ENCODE results near the gene NOC2L.

Gene NOC2L

GRCh38 chr1:927234-927633 lies 31.8 kb downstream of the NOC2L start:
- DNase-seq: no peak

DNA sequence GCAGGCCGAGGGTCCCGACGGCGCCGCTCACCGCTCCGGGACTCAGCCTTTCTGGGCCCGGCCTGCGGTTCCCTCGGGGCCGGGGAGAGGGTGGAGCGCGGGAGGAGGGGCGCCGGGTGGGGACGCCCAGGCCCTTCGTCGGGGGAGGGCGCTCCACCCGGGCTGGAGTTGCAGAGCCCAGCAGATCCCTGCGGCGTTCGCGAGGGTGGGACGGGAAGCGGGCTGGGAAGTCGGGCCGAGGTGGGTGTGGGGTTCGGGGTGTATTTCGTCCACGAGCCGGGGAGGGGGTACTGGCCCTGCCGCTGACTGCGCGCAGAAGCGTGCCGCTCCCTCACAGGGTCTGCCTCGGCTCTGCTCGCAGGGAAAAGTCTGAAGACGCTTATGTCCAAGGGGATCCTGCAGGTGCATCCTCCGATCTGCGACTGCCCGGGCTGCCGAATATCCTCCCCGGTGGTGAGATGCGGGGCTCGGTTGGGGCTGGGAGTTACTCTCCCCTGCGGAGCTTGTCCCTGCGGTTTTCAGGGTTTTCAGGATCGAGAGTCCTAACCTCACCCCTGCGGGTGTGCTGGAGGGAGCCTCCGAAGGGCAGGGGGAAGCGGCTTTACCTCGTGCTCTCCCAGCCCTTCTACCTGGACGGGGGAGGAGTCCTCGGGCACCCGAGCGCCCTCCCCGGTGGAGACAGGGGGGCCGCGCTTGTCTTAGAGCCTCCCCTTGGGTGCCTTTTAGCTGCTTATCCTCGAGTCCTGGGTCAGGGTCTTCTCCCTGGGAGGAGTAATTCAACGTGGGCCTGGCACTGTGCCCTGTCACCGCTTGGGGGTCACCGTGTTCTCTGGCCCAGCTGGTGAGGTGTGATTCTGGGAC lies 33.3 kb downstream of the NOC2L start:
- no peak for DNase-seq

- DNase-seq: no peak
Observed at GRCh38 chr1:924656-925560, 34.1 kb downstream of the NOC2L start.

- DNase-seq: no peak
Observed at GRCh38 chr1:923991-924655, 34.9 kb downstream of the NOC2L start.

DNA sequence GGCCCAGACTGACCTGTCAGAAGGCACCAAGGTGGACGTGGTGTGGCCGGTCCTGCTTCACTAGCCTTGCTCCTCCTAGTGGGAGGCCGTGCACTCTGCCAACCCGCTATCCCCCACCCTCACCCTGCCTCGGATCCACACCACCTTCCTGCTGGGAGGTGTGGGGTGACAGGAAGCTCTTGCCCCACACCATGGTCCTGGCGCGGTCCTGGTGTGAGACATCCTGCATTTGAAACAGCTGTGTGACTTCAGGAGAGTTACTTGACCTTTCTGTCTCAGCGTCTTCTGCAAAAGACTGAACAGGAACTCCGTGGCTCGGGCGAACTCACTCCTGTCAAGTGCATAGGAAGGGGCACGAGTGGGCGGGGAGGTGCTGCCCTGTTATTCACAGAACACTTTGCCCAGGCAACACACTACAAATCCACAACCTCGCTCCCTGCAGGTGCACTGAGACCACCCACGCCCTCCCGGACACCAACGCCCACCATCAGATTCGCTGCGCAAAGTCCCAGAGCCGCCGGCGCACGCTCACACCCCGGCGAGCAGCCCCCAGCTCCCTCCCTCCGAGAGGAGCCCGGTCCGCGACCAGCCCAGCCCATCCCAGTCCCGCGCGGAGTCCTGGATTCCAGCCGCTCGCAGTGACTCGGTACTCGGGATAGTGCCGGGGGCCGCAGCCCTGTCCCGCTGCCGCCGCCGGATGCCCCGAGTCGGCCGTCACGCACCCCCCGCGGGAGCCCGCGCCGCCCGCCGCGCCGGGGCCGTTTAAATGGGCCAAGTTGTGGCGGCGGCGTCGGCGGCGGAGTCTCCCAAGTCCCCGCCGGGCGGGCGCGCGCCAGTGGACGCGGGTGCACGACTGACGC lies 35.7 kb downstream of the NOC2L start, which contains the start of gene SAMD11:
Gene SAMD11, plus strand, starts transcription at position 793 of the 860 bp plus-strand sequence. CDS start 509 bp downstream, outside the sequence.
- peak; percentile 48 to 73 for DNase-seq

DNA sequence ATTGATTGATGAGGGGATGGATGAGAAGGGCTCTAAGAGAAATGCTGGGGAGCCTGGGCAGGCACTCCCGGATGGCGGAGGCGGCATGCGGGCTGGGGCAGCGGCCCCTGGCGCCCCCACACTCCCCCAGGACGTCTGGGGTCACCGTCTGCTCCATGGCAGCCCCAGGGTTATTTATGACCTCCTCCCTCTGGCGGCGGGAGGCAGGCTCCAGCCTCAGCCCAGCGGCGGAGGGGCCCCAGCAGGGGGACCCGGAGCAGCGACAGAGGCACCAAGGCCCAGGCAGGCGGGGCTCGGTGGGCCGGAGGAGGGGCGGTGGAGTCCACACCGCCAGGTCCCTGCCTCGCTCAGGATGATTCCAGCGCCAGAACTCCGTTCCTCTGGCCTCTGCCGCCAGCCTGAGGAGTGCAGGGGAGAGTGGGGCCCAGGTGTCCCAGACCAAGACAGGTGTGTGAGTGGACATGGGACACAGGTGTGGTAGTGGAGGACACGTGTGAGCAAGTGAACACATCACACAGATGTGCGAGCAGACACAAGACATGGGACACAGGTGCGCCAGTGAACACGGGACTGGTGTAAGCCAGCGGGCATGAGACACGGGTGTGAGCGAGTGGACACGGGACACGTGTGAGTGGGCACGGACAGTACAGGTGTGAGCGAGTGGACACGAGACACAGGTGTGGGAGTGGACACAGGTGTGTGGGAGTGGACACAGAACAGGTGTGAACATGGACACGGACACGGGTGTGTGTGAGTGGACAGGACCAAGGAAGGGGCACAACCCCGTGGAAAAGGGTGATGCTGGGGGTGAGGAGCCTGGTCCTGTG lies 37.8 kb downstream of the NOC2L start:
- peak; percentile 28 to 44 for DNase-seq

- no peak for DNase-seq
Observed at GRCh38 chr1:920521-920920, 38.5 kb downstream of the NOC2L start.

GRCh38 chr1:920010-920409 lies 39.0 kb downstream of the NOC2L start:
- no peak for DNase-seq

DNA sequence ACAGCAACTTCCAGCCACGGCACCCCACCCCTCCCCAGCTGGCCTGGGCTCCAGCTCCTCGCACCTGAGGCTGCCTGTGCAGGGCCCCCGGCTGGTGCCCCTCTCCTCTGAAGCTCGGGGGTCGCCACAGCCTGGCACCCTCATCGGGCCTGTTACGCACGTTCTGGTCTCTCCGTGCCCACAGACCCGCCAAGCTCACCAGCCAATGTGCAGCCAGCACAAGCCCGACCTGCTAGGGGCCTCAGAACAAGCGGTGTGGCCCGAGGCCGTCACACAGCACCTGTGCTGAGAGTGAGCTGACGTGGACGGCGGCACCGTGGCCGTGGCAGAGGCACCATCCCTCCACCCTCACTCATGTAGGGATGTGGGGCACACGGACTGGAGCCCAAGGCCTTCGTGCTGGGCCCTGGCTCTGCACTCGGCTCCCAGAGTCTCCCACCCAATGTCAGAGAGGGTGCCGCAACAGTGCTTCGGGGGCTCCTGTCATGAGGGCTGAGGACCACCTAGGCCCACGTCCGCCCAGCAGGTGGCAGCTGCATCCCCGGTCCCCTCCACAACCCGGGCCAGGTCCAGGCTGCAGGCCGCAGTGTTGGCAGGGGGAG lies 39.7 kb downstream of the NOC2L start:
- DNase-seq: no peak

GRCh38 chr1:918843-919242 lies 40.2 kb downstream of the NOC2L start:
- no peak for DNase-seq

- DNase-seq: no peak
Observed at GRCh38 chr1:918353-918752, 40.7 kb downstream of the NOC2L start.

DNA sequence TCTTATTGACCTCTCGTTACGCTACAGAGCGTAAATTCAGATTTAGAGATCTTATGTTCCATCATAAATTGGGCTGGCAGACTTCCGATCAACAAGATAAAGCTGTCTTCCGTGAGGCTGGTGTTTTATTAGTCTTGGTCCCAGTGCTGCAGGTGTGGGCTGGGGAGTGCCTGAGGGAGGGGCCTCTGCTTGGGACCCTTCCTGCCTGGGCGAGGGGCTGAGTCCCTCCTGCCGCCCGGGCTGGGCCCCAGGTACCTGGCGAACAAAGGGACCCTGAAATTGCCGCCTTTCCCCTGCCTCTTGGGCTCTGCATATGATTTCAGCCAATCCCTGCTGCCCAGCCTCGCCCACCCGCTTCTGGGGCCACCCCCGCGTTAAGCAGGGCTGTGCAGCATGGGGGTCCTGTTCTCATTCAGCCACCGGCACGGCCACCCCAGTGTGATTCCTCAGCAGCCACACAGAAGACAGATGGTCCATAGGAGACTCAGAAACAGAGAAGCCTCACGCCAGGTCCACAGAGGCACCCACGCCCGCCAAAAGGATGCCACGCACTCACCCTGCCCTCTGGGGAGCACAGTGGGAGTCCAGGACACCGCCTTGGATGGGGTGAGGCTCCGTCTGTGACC lies 41.5 kb downstream of the NOC2L start:
- no peak for DNase-seq

DNA sequence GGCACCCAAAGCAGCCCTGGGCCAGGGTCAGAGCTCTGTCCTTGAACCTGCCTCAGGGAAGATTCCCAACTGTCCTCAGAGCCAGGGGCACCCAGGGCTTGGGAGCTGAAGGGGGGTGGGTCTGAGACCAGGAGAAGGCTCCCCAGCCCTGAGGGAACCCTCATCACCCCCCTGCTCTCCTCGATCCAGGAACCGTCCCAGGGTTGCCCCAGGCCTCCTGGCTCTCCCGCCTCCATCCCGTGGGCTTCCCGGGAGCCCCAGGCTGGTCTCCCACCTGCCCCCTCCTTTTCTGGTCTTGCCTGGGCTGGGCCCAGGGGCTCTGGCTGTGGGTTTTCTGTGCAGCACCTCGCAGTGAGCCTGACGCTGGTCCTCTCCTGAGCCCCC lies 42.0 kb downstream of the NOC2L start:
- no peak for DNase-seq

DNA sequence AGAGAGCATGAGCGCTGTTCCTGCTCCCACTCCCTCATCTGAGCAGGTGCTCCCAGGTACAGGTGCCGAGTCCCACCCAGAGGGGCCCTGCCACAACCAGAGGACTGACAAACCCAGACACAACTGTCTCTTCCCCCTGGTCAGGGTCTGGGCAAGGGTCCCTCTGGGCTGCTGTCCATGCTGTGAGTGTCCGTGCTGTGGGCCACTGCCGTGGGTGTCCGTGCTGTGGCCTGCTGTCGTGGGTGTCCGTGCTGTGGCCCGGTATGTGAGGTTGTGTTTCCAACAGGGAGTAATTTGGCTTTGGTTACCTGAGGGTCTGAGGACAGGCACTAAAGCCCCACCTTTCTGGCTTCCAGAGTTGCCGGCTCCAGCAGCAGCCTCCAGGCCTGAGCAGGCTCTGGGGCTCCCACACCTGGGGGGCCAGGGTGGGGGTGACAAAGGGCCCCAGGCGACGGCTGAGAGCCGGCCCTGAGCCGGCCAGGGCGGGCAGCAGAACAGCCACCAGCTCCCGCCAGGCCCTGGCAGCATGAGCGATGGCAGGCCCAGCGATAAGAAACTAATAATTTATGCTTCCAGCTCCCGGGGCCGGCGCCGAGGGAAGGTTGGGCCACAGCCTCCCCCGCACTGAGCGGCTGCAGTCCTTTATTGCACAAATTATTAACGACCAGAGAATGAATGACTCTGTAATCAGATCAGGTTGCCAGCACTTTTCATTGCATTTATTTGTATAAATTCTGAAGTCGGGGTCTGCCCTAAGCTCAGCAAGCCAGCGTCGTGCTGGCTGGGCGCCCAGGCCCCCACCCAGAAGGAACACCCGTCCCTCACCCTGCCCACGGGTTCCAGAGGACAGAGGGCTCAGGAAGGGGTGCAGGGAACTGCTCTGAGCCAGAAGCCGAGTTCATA lies 42.6 kb downstream of the NOC2L start:
- no peak for DNase-seq

GRCh38 chr1:915295-916172 lies 43.5 kb downstream of the NOC2L start:
- no peak for DNase-seq

GRCh38 chr1:914891-915280 lies 44.2 kb downstream of the NOC2L start:
- no peak for DNase-seq

DNA sequence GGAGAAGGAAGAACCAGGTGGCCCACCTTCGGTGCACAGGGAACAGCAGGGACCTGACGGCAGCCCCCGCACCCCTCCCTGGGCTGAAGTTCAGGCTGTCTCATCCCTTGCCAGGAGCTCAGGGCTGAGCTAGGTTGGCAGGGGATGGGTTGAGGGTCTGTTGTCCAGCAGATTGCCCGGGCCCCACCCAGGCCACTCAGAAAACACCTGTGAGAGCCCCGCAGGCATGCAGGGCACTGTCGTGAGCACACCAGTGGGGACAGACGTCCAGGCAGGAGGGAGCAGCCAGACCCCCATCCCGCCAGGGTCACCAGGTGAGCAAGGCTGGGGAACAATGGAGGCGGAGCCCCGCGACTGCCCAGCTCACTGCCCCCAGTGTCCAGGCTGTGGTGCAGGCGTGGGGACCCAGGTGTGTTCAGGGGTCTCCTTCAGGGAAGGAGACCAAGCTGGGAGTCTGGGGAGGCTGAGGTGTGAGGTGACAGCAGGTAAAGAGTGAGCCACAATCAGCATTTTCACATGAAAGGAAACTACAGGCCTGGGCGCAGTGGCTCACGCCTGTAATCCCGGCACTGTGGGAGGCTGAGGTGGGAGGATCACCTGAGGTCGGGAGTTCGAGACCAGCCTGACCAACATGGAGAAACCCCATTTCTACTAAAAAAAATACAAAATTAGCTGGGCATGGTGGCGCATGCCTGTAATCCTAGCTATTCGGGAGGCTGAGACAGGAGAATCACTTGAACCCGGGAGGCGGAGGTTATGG lies 44.7 kb downstream of the NOC2L start:
- no peak for DNase-seq

Measured in CD4-positive, alpha-beta T cell treated with Interleukin-1 beta for 1 hour (primary cell).